Neural crest cell (in vitro differentiated cells): ENCODE results near the gene PUM1. TPM values are rescaled to one million over a fixed set of nuclear protein-coding genes. Genes with fewer than 3 reads are reported as not detected.

Experiments
- DNase-seq: peaks from one replicate; pipeline ENCODE4 v3.0.0; 2021; ENCODE audit warnings: low read depth, mixed read lengths, low spot score
- H3K27ac Mint-ChIP-seq: one replicate; pipeline ENCODE4 v1.8.0; 2021; ENCODE audit warnings: mild to moderate bottlenecking, mixed read lengths; ENCODE audit not compliant: unreplicated experiment
- H3K27me3 Mint-ChIP-seq: 2 replicates; pipeline ENCODE4 v1.8.0; 2021; ENCODE audit warnings: low read depth, mild to moderate bottlenecking, mixed read lengths
- H3K36me3 Mint-ChIP-seq: 2 replicates; pipeline ENCODE4 v1.8.0; 2021; ENCODE audit warnings: low read depth, mild to moderate bottlenecking, mixed read lengths
- H3K4me1 Mint-ChIP-seq: 2 replicates; pipeline ENCODE4 v1.8.0; 2021; ENCODE audit warnings: mixed read lengths
- H3K4me3 Mint-ChIP-seq: one replicate; pipeline ENCODE4 v1.8.0; 2021; ENCODE audit warnings: mild to moderate bottlenecking, mixed read lengths
- H3K9me3 Mint-ChIP-seq: 2 replicates; pipeline ENCODE4 v1.8.0; 2021; ENCODE audit warnings: mixed read lengths
- CTCF ChIP-seq: fragments of 200-600 bp; sonication (generic); conservative IDR thresholded peaks from 2 replicates; pipeline ENCODE4 v1.5.0; 2021; ENCODE audit warnings: antibody characterized with exemption, mild to moderate bottlenecking
- total RNA-seq: library from RNA; stranded (reverse); gene quantifications from 2 replicates; pipeline ENCODE4 v1.2.1, GENCODE V29; 2021

PUM1 gene
- total RNA-seq, 1 donor from 2014 or later: 164 TPM

- Mint-ChIP-seq H3K4me3 (no peak overlapping the region), H3K4me1 (peaks cover 60% of the 10 kb centered on the region), H3K36me3 (no peaks in the 10 kb centered on the region), H3K27ac (peak overlapping the region; percentile 75), H3K27me3 (no peaks in the 10 kb centered on the region), H3K9me3 (no peaks in the 10 kb centered on the region)
- no peak for DNase-seq
- TF ChIP-seq CTCF: no peak
Observed at GRCh38 chr1:30894508-30894973, 171.0 kb downstream of the PUM1 start.

- H3K27ac Mint-ChIP-seq: peak overlapping the region; percentile 90
- no peaks in the 10 kb centered on the region for H3K9me3 Mint-ChIP-seq
- H3K4me1 Mint-ChIP-seq: peaks cover 65% of the 10 kb centered on the region
- no peaks in the 10 kb centered on the region for H3K27me3 Mint-ChIP-seq
- no peak for DNase-seq
- no peak overlapping the region for H3K4me3 Mint-ChIP-seq
- H3K36me3 Mint-ChIP-seq: no peaks in the 10 kb centered on the region
- TF ChIP-seq CTCF: no peak
Observed at GRCh38 chr1:30893776-30894507, 171.6 kb downstream of the PUM1 start.

GRCh38 chr1:30892671-30893073, 172.8 kb downstream of the PUM1 start:
- Mint-ChIP-seq H3K4me1 (peaks cover 72% of the 10 kb centered on the region), H3K4me3 (peak overlapping the region; percentile 23), H3K27me3 (no peaks in the 10 kb centered on the region), H3K9me3 (no peaks in the 10 kb centered on the region), H3K27ac (no peak overlapping the region), H3K36me3 (no peaks in the 10 kb centered on the region)
- TF ChIP-seq CTCF: no peak
- DNase-seq: no peak

- Mint-ChIP-seq H3K4me1 (peaks cover 71% of the 10 kb centered on the region), H3K36me3 (no peaks in the 10 kb centered on the region), H3K27me3 (no peaks in the 10 kb centered on the region), H3K4me3 (no peak overlapping the region), H3K9me3 (no peaks in the 10 kb centered on the region), H3K27ac (no peak overlapping the region)
- no peak for DNase-seq
- TF ChIP-seq CTCF: no peak
Observed at GRCh38 chr1:30891227-30891552, 174.3 kb downstream of the PUM1 start.

- no peak for DNase-seq
- H3K36me3 Mint-ChIP-seq: no peaks in the 10 kb centered on the region
- no peak overlapping the region for H3K27ac Mint-ChIP-seq
- H3K4me1 Mint-ChIP-seq: peaks cover 71% of the 10 kb centered on the region
- H3K27me3 Mint-ChIP-seq: no peaks in the 10 kb centered on the region
- TF ChIP-seq CTCF: no peak
- no peaks in the 10 kb centered on the region for H3K9me3 Mint-ChIP-seq
- H3K4me3 Mint-ChIP-seq: no peak overlapping the region
Observed at GRCh38 chr1:30890502-30891226, 174.9 kb downstream of the PUM1 start.
